Fibroblast of skin of right quadriceps (primary cell): Measurements from ENCODE around the gene PTH.

Experiments
- DNase-seq: peaks from one replicate; pipeline ENCODE4 v3.0.0-alpha.2; 2013

PTH gene

DNA sequence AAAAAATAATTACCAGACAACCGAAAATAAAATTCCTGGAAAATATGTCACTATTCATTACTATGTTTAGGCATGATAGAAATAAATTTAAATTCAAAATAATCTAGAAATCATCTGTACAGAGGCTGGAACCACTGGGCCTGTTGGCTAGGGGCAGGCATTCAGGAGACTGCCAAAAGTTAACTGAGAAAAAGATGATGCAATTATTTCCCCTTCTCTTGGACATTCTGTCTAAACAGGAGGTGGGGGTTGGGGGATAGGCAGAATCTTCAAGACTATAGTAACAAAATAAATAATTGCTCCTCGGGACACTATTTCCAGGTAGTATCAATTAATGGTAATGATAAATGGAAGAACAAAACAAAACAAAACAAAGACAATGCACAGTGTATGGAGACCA, 46.9 kb downstream of the PTH start:
- peak; percentile 40 for DNase-seq

DNA sequence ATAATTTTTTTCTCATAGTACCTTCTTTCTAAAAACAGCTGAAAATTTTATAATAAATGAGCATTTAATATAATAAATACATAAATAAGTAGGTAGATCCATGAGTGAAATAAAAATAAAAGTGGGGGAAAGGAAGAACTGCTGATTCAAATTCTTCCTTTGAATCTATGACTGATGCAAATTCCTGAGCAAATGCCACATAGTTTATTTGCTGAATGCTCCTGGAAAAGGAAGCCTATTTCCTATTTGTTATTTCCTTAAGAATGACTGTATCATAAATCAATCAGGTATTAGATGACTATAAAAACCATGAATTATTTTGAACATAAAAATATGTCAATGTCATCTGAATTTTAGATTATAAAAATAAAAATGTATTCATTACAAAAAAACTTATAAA, 49.4 kb downstream of the PTH start:
- DNase-seq, result peak; percentile 55

DNA sequence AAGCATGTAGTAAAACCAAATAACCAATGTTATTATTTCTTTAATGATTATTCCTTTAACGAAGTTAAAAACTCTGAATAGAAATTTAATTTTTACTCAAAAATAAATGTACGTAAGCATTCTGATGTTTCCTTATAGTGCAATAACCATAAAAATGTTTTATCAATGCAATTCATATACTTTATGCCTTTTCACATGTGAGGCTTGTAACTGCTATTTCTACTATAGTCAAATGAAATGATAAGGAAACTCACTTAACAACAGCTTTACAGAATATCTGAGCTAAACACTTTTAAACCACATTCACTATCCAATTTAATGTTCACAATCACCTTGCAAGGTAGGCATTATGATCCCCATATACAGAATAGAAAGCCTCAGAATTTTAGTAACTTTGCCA, 50.2 kb downstream of the PTH start:
- no peak for DNase-seq
